SU-DHL-6 (cell line): ENCODE results near the gene ATP8A2.

Experiments used
- CTCF ChIP-seq: fragments of 200-600 bp; sonication (generic); IDR thresholded peaks from one replicate; pipeline ENCODE4 v1.5.1; 2017; ENCODE audit warnings: antibody characterized with exemption, mild to moderate bottlenecking, low read length, moderate library complexity; ENCODE audit not compliant: insufficient read depth, poor library complexity, severe bottlenecking
- EZH2phosphoT487 ChIP-seq: fragments of 200-600 bp; sonication (generic), shearing (Covaris generic); conservative IDR thresholded peaks from 2 replicates; pipeline ENCODE4 v1.6.1; 2018; ENCODE audit warnings: mild to moderate bottlenecking, antibody characterized with exemption, low read length, moderate library complexity, mixed read lengths

GRCh38 chr13:26017196-26017921 is 645.6 kb downstream of the ATP8A2 start:
- TF ChIP-seq CTCF = no peak
- no peak for TF ChIP-seq EZH2phosphoT487
